ENCODE results near the gene KLHDC2.

DNA sequence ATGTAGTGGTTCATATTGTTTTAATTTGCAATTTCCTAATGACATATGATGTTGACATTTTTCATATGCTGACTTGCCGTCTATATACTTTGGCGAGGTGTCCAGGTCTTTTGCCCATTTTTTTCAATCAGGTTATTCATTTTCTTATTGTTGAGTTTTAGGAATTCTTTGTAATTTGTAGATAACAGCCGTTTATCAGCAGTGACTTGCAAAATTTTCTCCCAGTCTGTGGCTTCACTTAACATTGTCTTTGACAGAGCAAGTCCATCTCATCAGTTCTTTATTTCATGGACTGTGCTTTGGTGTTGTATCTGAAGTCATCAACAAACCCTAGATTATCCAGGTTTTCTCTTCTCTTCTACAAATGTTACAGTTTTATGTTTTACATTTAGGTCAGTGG is 12.6 kb upstream of the KLHDC2 start:
- no peak for TF ChIP-seq POLR2A (IDR thresholded peaks at IDR 0.05; ENCODE audit: control extremely low read depth in 1 of 2, low read depth in 2 of 2, low read length in 2 of 2)
- TF ChIP-seq SIN3A (conservative IDR thresholded peaks at IDR 0.05 in 1 of 2, IDR thresholded peaks at IDR 0.05 in 1 of 2; ENCODE audit: low read depth in 1 of 2, low read length in 2 of 2), result no peak
- no peak for TF ChIP-seq SP1 (IDR thresholded peaks at IDR 0.05; ENCODE audit: low read depth, low read length)
- TF ChIP-seq EZH2 (IDR thresholded peaks at IDR 0.05; ENCODE audit: low read depth, low read length, severe bottlenecking), result no peak
- TF ChIP-seq, protein P1, sequence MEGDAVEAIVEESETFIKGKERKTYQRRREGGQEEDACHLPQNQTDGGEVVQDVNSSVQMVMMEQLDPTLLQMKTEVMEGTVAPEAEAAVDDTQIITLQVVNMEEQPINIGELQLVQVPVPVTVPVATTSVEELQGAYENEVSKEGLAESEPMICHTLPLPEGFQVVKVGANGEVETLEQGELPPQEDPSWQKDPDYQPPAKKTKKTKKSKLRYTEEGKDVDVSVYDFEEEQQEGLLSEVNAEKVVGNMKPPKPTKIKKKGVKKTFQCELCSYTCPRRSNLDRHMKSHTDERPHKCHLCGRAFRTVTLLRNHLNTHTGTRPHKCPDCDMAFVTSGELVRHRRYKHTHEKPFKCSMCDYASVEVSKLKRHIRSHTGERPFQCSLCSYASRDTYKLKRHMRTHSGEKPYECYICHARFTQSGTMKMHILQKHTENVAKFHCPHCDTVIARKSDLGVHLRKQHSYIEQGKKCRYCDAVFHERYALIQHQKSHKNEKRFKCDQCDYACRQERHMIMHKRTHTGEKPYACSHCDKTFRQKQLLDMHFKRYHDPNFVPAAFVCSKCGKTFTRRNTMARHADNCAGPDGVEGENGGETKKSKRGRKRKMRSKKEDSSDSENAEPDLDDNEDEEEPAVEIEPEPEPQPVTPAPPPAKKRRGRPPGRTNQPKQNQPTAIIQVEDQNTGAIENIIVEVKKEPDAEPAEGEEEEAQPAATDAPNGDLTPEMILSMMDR (IDR thresholded peaks at IDR 0.05; ENCODE audit: control extremely low read depth in 1 of 3, insufficient read depth in 1 of 3, low read depth in 1 of 3, low read length in 3 of 3), result no peak
- no peak for TF ChIP-seq EP300 (IDR thresholded peaks at IDR 0.05; ENCODE audit: borderline replicate concordance in 1 of 2, low read depth in 2 of 2, low read length in 2 of 2)
- no peak for TF ChIP-seq EGR1 (IDR thresholded peaks at IDR 0.05; ENCODE audit: borderline replicate concordance, low read depth, low read length)

Data from H1 (cell line).